Measurements from ENCODE around the gene MEF2A. TPM values are rescaled to one million over a fixed set of nuclear protein-coding genes. Genes with fewer than 3 reads are reported as not detected.

MEF2A gene
- total RNA-seq, 1 experiment from 2014 or later = 30.7 TPM

GRCh38 chr15:99706557-99707303 lies 140.9 kb downstream of the MEF2A start (continued):
- TF ChIP-seq ARID4B (CRISPR knock-in tag; IDR thresholded peaks at IDR 0.05; ENCODE audit: borderline replicate concordance) (no peak), IRF2 (CRISPR knock-in tag; IDR thresholded peaks at IDR 0.05; ENCODE audit: borderline replicate concordance, low read depth) (no peak), PRRX2 (CRISPR knock-in tag; IDR thresholded peaks at IDR 0.05) (no peak), AFF4 (CRISPR knock-in tag; IDR thresholded peaks at IDR 0.05; ENCODE audit: borderline replicate concordance) (no peak), ZNF396 (CRISPR knock-in tag; IDR thresholded peaks at IDR 0.05; ENCODE audit: borderline replicate concordance) (no peak), ESRRA (CRISPR knock-in tag; IDR thresholded peaks at IDR 0.05; ENCODE audit: borderline replicate concordance) (no peak), GABPB1 (CRISPR knock-in tag; IDR thresholded peaks at IDR 0.05) (no peak)

- ChIA-PET POLR2A (no interaction called here), CTCF (interaction anchor here (1.3 kb wide), 1 partner anchor 298 kb away, joined by 3 read pairs; no protein-coding TSS in a partner anchor)
- no peak overlapping the region for H3K27ac Mint-ChIP-seq
Observed at GRCh38 chr15:99707473-99708270, 141.9 kb downstream of the MEF2A start.

More at GRCh38 chr15:99707473-99708270, 141.9 kb downstream of the MEF2A start:
- no peak for DNase-seq (ENCODE audit: low spot score)
- peaks cover 13% of the 10 kb centered on the region for H3K36me3 Mint-ChIP-seq
- ATAC-seq = no peak
- H3K4me3 Mint-ChIP-seq = no peak overlapping the region
- peaks cover 30% of the 10 kb centered on the region for H3K4me1 Mint-ChIP-seq
- no peak for TF ChIP-seq ERG (CRISPR knock-in tag; IDR thresholded peaks at IDR 0.05)
- no peak for TF ChIP-seq ATF2 (CRISPR knock-in tag; IDR thresholded peaks at IDR 0.05; ENCODE audit: borderline replicate concordance, low read depth)
- no peak for TF ChIP-seq USF2 (CRISPR knock-in tag; IDR thresholded peaks at IDR 0.05)
- no peak for TF ChIP-seq JUN (CRISPR knock-in tag; IDR thresholded peaks at IDR 0.05)
- TF ChIP-seq ZNF416 (CRISPR knock-in tag; IDR thresholded peaks at IDR 0.05) = no peak
- no peaks in the 10 kb centered on the region for H3K9me3 Mint-ChIP-seq
- no peaks in the 10 kb centered on the region for H3K27me3 Mint-ChIP-seq (ENCODE audit: low read depth)
